HG02981 (cell line): ENCODE data around the gene PDE4D.

ENCODE experiments used
- ATAC-seq: cut with Tn5 transposase; IDR thresholded peaks from one replicate; pipeline ENCODE4 v1.9.1; 2021; ENCODE audit warnings: mild to moderate bottlenecking, moderate library complexity; ENCODE audit not compliant: unreplicated experiment

Gene PDE4D

GRCh38 chr5:59099995-59100345, 793.6 kb downstream of the PDE4D start:
- no peak for ATAC-seq

GRCh38 chr5:59099270-59099994, 794.1 kb downstream of the PDE4D start:
- ATAC-seq, result peak; percentile 79

GRCh38 chr5:59098743-59099142, 794.8 kb downstream of the PDE4D start:
- no peak for ATAC-seq

GRCh38 chr5:59097712-59098111, 795.8 kb downstream of the PDE4D start:
- ATAC-seq, result no peak

- ATAC-seq, result no peak
Measured at GRCh38 chr5:59097116-59097515, 796.4 kb downstream of the PDE4D start.

- ATAC-seq, result no peak
Measured at GRCh38 chr5:59095480-59095879, 798.0 kb downstream of the PDE4D start.

- no peak for ATAC-seq
Measured at GRCh38 chr5:59094864-59095263, 798.7 kb downstream of the PDE4D start.

- ATAC-seq, result no peak
Measured at GRCh38 chr5:59093329-59093728, 800.2 kb downstream of the PDE4D start.

GRCh38 chr5:59092758-59093157, 800.8 kb downstream of the PDE4D start:
- no peak for ATAC-seq

- no peak for ATAC-seq
Measured at GRCh38 chr5:59091965-59092364, 801.6 kb downstream of the PDE4D start.

GRCh38 chr5:59090323-59090722, 803.2 kb downstream of the PDE4D start:
- ATAC-seq, result no peak

GRCh38 chr5:59089767-59090166, 803.8 kb downstream of the PDE4D start:
- ATAC-seq, result no peak

- no peak for ATAC-seq
Measured at GRCh38 chr5:59088546-59088945, 805.0 kb downstream of the PDE4D start.

GRCh38 chr5:59086024-59086423, 807.5 kb downstream of the PDE4D start:
- no peak for ATAC-seq

- no peak for ATAC-seq
Measured at GRCh38 chr5:59081693-59082092, 811.8 kb downstream of the PDE4D start.

GRCh38 chr5:59079622-59080620, 813.6 kb downstream of the PDE4D start:
- ATAC-seq, result no peak

GRCh38 chr5:59071755-59072549, 821.6 kb downstream of the PDE4D start:
- ATAC-seq, result no peak

GRCh38 chr5:59069438-59070079, 824.0 kb downstream of the PDE4D start:
- ATAC-seq, result no peak

GRCh38 chr5:59067956-59068656, 825.4 kb downstream of the PDE4D start:
- no peak for ATAC-seq
